Measurements from ENCODE around the gene UBE2E1. TPM values are rescaled to one million over a fixed set of nuclear protein-coding genes. Genes with fewer than 3 reads are reported as not detected.

UBE2E1 gene
- total and polyA plus RNA-seq, 2 experiments from 2014 or later: 39.9 to 120 TPM

GRCh38 chr3:23873941-23874340, 68.2 kb downstream of the UBE2E1 start:
- peaks cover 24% of the 10 kb centered on the region for H4K20me1 ChIP-seq (replicated peaks; ENCODE audit: insufficient read depth)
- H3K4me1 ChIP-seq (ENCODE audit: insufficient read depth): peaks cover 7% of the 10 kb centered on the region; the same call in 1 of the 2 replicates
- TF ChIP-seq, protein P1, sequence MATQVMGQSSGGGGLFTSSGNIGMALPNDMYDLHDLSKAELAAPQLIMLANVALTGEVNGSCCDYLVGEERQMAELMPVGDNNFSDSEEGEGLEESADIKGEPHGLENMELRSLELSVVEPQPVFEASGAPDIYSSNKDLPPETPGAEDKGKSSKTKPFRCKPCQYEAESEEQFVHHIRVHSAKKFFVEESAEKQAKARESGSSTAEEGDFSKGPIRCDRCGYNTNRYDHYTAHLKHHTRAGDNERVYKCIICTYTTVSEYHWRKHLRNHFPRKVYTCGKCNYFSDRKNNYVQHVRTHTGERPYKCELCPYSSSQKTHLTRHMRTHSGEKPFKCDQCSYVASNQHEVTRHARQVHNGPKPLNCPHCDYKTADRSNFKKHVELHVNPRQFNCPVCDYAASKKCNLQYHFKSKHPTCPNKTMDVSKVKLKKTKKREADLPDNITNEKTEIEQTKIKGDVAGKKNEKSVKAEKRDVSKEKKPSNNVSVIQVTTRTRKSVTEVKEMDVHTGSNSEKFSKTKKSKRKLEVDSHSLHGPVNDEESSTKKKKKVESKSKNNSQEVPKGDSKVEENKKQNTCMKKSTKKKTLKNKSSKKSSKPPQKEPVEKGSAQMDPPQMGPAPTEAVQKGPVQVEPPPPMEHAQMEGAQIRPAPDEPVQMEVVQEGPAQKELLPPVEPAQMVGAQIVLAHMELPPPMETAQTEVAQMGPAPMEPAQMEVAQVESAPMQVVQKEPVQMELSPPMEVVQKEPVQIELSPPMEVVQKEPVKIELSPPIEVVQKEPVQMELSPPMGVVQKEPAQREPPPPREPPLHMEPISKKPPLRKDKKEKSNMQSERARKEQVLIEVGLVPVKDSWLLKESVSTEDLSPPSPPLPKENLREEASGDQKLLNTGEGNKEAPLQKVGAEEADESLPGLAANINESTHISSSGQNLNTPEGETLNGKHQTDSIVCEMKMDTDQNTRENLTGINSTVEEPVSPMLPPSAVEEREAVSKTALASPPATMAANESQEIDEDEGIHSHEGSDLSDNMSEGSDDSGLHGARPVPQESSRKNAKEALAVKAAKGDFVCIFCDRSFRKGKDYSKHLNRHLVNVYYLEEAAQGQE (IDR thresholded peaks at IDR 0.05; ENCODE audit: unreplicated experiment): no peak
- TF ChIP-seq POLR2AphosphoS5 (IDR thresholded peaks at IDR 0.05; ENCODE audit: low read depth) (no peak), ZNF331 (CRISPR knock-in tag; IDR thresholded peaks at IDR 0.05; ENCODE audit: low read depth) (no peak), EZH2phosphoT487 (IDR thresholded peaks at IDR 0.05; ENCODE audit: unreplicated experiment) (no peak), EZH2 (IDR thresholded peaks at IDR 0.05; ENCODE audit: low read depth, unreplicated experiment) (no peak), JUNB (IDR thresholded peaks at IDR 0.05; ENCODE audit: unreplicated experiment) (no peak), ZNF462 (CRISPR knock-in tag; IDR thresholded peaks at IDR 0.05) (no peak), ZNF114 (CRISPR knock-in tag; IDR thresholded peaks at IDR 0.05) (no peak), STAT1 (IDR thresholded peaks at IDR 0.05; ENCODE audit: unreplicated experiment) (no peak), CREB1 (CRISPR knock-in tag; IDR thresholded peaks at IDR 0.05; ENCODE audit: low read depth) (no peak), ETS1 (IDR thresholded peaks at IDR 0.05) (no peak), NANOG (IDR thresholded peaks at IDR 0.05; ENCODE audit: borderline replicate concordance) (no peak)
- TF ChIP-seq, protein P2, sequence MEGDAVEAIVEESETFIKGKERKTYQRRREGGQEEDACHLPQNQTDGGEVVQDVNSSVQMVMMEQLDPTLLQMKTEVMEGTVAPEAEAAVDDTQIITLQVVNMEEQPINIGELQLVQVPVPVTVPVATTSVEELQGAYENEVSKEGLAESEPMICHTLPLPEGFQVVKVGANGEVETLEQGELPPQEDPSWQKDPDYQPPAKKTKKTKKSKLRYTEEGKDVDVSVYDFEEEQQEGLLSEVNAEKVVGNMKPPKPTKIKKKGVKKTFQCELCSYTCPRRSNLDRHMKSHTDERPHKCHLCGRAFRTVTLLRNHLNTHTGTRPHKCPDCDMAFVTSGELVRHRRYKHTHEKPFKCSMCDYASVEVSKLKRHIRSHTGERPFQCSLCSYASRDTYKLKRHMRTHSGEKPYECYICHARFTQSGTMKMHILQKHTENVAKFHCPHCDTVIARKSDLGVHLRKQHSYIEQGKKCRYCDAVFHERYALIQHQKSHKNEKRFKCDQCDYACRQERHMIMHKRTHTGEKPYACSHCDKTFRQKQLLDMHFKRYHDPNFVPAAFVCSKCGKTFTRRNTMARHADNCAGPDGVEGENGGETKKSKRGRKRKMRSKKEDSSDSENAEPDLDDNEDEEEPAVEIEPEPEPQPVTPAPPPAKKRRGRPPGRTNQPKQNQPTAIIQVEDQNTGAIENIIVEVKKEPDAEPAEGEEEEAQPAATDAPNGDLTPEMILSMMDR (conservative IDR thresholded peaks at IDR 0.05; ENCODE audit: low read depth in 2 of 2): no peak
- H3K36me3 ChIP-seq (ENCODE audit: insufficient read depth): no peaks in the 10 kb centered on the region; the same call in 1 of the 2 replicates
- Mint-ChIP-seq H3K27me3 (ENCODE audit: insufficient read depth, low read depth, poor library complexity) (peaks cover 7% of the 10 kb centered on the region), H3K4me1 (peaks cover 23% of the 10 kb centered on the region), H3K4me3 (no peak overlapping the region), H3K36me3 (ENCODE audit: low read depth) (peaks cover 41% of the 10 kb centered on the region), H3K9me3 (peaks cover 20% of the 10 kb centered on the region), H3K27ac (no peak overlapping the region)
- DNase-seq (ENCODE audit: low spot score): no peak
- no peaks in the 10 kb centered on the region for H3K27me3 ChIP-seq (ENCODE audit: insufficient read depth)
- no peak overlapping the region for H3K4me3 ChIP-seq
- peaks cover 82% of the 10 kb centered on the region for H3K79me2 ChIP-seq (replicated peaks; ENCODE audit: insufficient read depth)
- no peak overlapping the region for H3K27ac ChIP-seq (ENCODE audit: low read depth)
- ATAC-seq: no peak
- no peaks in the 10 kb centered on the region for H3F3A ChIP-seq (replicated peaks; ENCODE audit: low read depth)
- H3K9me2 ChIP-seq (ENCODE audit: insufficient read depth): no peaks in the 10 kb centered on the region
- H2AFZ ChIP-seq: no peak overlapping the region
- no peak overlapping the region for H3K4me2 ChIP-seq

All from GM23338 (cell line).